ENCODE results near the gene COA8. TPM values are rescaled to one million over a fixed set of nuclear protein-coding genes. Genes with fewer than 3 reads are reported as not detected.
A peak's percentile ranks its signal among the peaks of the same experiment; 100 is the strongest.

The COA8 gene
- total and polyA plus RNA-seq, 2 donors (not counting 3 experiments of a cell fraction or from before 2014, with no cell fraction given): 19.1 to 46.4 TPM

DNA sequence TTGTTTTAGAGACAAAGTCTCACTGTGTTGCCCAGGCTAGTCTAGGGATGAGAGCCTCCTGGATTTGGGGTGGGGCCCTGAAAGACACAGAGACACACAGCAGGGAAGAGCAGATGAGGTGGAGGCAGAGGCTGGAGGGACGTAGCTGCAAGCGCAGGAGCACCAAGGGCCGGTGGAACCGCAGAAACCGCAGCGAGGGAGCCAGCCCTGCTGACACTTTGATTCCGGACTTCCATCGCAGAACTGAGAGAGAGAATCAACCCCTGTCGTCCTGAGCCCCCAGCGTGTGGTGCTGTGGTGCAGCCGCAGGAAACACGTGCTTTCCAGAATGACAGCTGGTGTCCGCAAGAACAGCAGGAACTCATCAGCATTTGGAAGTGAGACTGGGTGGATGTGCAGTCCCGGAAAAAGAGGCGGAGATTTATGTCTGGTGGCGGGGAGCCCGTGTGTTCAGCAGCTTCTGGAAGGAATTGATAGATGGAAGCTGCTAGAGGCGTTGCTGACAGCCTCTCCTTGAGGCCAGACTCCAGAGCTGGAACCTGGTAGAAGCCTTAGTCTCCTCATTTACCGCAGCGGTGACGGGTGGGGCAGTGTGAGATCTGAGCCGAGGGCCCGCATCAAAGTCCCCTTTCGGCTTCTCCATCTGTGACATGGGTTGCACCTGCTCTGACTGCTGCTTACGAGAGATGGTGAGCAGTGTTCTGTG, 44.4 kb downstream of the COA8 start:
- Histone ChIP-seq H3K27ac (ENCODE audit: insufficient read depth, low read depth, low read length) (no peak overlapping the region), H3K79me2 (ENCODE audit: control insufficient read depth, insufficient read depth, low read length) (no peaks in the 10 kb centered on the region), H3K9me1 (replicated peaks; ENCODE audit: control insufficient read depth, extremely low read depth, insufficient read depth, low read length) (no peaks in the 10 kb centered on the region), H3K4me1 (ENCODE audit: control insufficient read depth, extremely low read depth, insufficient read depth, low read length) (peaks cover 13% of the 10 kb centered on the region), H3K9me3 (replicated peaks; ENCODE audit: control insufficient read depth, insufficient read depth, low read length) (no peaks in the 10 kb centered on the region), H3K36me3 (ENCODE audit: control insufficient read depth in 2 of 2, extremely low read depth in 1 of 2, insufficient read depth in 2 of 2, low read length in 2 of 2) (no peaks in the 10 kb centered on the region), H4K20me1 (replicated peaks; ENCODE audit: control insufficient read depth, extremely low read depth, insufficient read depth, low read length) (no peaks in the 10 kb centered on the region), H3K9ac (replicated peaks; ENCODE audit: extremely low read depth, insufficient read depth, low read length) (no peak overlapping the region), H3K27me3 (ENCODE audit: control insufficient read depth in 2 of 2, insufficient read depth in 2 of 2, low read length in 2 of 2) (peaks cover 0 to 11% of the 10 kb centered on the region in 2 experiments), H3K4me2 (ENCODE audit: insufficient read depth, low read length) (peak overlapping the region; percentile 63), H2AFZ (ENCODE audit: low read depth, low read length) (peak overlapping the region; percentile 3), H3K4me3 (replicated peaks in 1 of 3; ENCODE audit: insufficient read depth in 1 of 3, low read depth in 1 of 3, low read length in 3 of 3) (peak overlapping the region in 1 of 3 experiments; percentile 46)
- DNase-seq (ENCODE audit: low read depth, low spot score) (peak; percentile 55), FAIRE-seq (peak; percentile 80)
- ChIA-PET POLR2A (no interaction called here), CTCF (interaction anchor here (0.6 to 1.9 kb wide), 6 partner anchors 8 to 30 kb away, joined by 3 to 6 read pairs (median 4); no protein-coding TSS in a partner anchor)
- no TSS peak for BruUV-seq (replicated peaks)
- intact Hi-C loops (cut with micrococcal nuclease): no loop called here
- TF ChIP-seq POLR2A (IDR thresholded peaks at IDR 0.05; ENCODE audit: low read depth, low read length) (no peak), JUN (IDR thresholded peaks at IDR 0.05; ENCODE audit: borderline replicate concordance, insufficient read depth, insufficient read length, low read depth) (no peak), POLR2AphosphoS5 (IDR thresholded peaks at IDR 0.05; ENCODE audit: insufficient read depth, low read depth, low read length) (peak; percentile 10), EZH2 (IDR thresholded peaks at IDR 0.05; ENCODE audit: borderline replicate concordance, low read depth, low read length, severe bottlenecking) (no peak), MYC (IDR thresholded peaks at IDR 0.05; ENCODE audit: low read depth, low read length) (peak; percentile 52), GATA2 (IDR thresholded peaks at IDR 0.05; ENCODE audit: insufficient read depth, insufficient read length, low read depth, low read length) (no peak), MAX (IDR thresholded peaks at IDR 0.05; ENCODE audit: insufficient read depth, insufficient read length) (peak; percentile 94), FOS (IDR thresholded peaks at IDR 0.05; ENCODE audit: borderline replicate concordance, insufficient read depth, low read length) (no peak)
- TF ChIP-seq, protein P1, sequence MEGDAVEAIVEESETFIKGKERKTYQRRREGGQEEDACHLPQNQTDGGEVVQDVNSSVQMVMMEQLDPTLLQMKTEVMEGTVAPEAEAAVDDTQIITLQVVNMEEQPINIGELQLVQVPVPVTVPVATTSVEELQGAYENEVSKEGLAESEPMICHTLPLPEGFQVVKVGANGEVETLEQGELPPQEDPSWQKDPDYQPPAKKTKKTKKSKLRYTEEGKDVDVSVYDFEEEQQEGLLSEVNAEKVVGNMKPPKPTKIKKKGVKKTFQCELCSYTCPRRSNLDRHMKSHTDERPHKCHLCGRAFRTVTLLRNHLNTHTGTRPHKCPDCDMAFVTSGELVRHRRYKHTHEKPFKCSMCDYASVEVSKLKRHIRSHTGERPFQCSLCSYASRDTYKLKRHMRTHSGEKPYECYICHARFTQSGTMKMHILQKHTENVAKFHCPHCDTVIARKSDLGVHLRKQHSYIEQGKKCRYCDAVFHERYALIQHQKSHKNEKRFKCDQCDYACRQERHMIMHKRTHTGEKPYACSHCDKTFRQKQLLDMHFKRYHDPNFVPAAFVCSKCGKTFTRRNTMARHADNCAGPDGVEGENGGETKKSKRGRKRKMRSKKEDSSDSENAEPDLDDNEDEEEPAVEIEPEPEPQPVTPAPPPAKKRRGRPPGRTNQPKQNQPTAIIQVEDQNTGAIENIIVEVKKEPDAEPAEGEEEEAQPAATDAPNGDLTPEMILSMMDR (IDR thresholded peaks at IDR 0.05; ENCODE audit: extremely low read depth in 1 of 2, insufficient read depth in 1 of 2, low read depth in 1 of 2, low read length in 2 of 2): no peak
- dilution Hi-C loops (cut with MboI; ENCODE audit: extremely low pct_ligation_motif_present, low sequenced_read_pairs): no loop called here
